ENCODE data around the gene KRT35.

KRT35 gene

DNA sequence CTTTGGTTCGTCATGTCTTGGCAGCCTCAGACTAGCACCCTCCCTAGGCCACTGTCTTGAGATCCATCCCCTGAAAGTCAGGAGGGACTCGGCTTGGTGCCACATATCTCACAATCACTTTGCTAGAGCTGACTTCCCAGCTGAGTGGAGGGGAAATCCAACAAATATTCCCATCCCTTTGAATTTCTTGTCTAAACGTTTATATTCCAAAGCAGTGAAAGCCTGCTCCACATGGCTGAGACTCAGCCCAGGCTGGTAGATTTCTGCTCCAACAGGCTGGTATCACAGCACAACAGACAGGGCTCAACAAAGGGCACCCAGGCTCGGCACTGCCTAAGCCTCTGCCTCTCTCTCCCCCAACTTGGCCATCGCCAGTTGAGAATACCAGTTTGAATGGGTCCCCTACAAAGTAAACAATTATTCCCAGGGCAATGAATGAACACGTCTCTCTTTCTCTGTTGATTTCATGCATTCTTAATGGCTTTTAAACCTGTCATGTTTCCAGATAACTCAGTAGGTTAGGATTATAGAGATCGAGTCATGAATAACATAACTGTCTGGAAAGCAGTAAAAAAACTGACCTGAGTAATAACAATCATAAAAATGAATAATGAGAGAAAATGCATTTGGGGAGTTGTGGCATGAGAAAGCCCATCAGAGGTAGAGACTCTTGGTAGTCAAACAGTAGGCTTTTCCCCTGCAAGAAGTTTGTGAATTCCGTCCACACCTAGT lies 23.5 kb upstream of the KRT35 start (continued):
- TF ChIP-seq KLF9 (tag by site-specific recombination; IDR thresholded peaks at IDR 0.05; ENCODE audit: low read depth) (no peak), HOXC10 (CRISPR knock-in tag; IDR thresholded peaks at IDR 0.05) (no peak), GFI1B (tag by site-specific recombination; IDR thresholded peaks at IDR 0.05) (no peak), ZNF302 (tag by site-specific recombination; IDR thresholded peaks at IDR 0.05; ENCODE audit: low read depth) (no peak), ZNF514 (tag by site-specific recombination; IDR thresholded peaks at IDR 0.05) (no peak), ZNF423 (tag by site-specific recombination; IDR thresholded peaks at IDR 0.05) (0 out of 2 replicates have a peak, but pooled peaks have one; percentile 42), ZNF555 (tag by site-specific recombination; conservative IDR thresholded peaks at IDR 0.05) (no peak), ZSCAN23 (tag by site-specific recombination; IDR thresholded peaks at IDR 0.05) (no peak), ZNF138 (tag by site-specific recombination; IDR thresholded peaks at IDR 0.05; ENCODE audit: borderline replicate concordance) (no peak), ZNF707 (tag by site-specific recombination; IDR thresholded peaks at IDR 0.05) (no peak), ZNF37A (tag by site-specific recombination; IDR thresholded peaks at IDR 0.05) (no peak), ZNF175 (tag by site-specific recombination; IDR thresholded peaks at IDR 0.05) (no peak), ZFP69B (tag by site-specific recombination; IDR thresholded peaks at IDR 0.05) (peak; percentile 45; the same call in 1 of the 2 replicates), EGR2 (tag by site-specific recombination; IDR thresholded peaks at IDR 0.05; ENCODE audit: low read depth) (no peak)
- TF ChIP-seq, protein P1, sequence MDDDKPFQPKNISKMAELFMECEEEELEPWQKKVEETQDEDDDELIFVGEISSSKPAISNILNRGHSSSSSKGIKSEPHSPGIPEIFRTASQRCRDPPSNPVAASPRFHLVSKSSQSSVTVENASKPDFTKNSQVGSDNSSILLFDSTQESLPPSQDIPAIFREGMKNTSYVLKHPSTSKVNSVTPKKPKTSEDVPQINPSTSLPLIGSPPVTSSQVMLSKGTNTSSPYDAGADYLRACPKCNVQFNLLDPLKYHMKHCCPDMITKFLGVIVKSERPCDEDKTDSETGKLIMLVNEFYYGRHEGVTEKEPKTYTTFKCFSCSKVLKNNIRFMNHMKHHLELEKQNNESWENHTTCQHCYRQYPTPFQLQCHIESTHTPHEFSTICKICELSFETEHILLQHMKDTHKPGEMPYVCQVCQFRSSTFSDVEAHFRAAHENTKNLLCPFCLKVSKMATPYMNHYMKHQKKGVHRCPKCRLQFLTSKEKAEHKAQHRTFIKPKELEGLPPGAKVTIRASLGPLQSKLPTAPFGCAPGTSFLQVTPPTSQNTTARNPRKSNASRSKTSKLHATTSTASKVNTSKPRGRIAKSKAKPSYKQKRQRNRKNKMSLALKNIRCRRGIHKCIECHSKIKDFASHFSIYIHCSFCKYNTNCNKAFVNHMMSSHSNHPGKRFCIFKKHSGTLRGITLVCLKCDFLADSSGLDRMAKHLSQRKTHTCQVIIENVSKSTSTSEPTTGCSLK (tag by site-specific recombination; IDR thresholded peaks at IDR 0.05): no peak
- TF ChIP-seq, protein P2, sequence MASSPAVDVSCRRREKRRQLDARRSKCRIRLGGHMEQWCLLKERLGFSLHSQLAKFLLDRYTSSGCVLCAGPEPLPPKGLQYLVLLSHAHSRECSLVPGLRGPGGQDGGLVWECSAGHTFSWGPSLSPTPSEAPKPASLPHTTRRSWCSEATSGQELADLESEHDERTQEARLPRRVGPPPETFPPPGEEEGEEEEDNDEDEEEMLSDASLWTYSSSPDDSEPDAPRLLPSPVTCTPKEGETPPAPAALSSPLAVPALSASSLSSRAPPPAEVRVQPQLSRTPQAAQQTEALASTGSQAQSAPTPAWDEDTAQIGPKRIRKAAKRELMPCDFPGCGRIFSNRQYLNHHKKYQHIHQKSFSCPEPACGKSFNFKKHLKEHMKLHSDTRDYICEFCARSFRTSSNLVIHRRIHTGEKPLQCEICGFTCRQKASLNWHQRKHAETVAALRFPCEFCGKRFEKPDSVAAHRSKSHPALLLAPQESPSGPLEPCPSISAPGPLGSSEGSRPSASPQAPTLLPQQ (tag by site-specific recombination; IDR thresholded peaks at IDR 0.05): 0 out of 2 replicates have a peak, but pooled peaks have one; percentile 16
- TF ChIP-seq, protein P3, sequence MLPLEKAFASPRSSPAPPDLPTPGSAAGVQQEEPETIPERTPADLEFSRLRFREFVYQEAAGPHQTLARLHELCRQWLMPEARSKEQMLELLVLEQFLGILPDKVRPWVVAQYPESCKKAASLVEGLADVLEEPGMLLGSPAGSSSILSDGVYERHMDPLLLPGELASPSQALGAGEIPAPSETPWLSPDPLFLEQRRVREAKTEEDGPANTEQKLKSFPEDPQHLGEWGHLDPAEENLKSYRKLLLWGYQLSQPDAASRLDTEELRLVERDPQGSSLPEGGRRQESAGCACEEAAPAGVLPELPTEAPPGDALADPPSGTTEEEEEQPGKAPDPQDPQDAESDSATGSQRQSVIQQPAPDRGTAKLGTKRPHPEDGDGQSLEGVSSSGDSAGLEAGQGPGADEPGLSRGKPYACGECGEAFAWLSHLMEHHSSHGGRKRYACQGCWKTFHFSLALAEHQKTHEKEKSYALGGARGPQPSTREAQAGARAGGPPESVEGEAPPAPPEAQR (tag by site-specific recombination; IDR thresholded peaks at IDR 0.05): no peak
- TF ChIP-seq, protein P4, sequence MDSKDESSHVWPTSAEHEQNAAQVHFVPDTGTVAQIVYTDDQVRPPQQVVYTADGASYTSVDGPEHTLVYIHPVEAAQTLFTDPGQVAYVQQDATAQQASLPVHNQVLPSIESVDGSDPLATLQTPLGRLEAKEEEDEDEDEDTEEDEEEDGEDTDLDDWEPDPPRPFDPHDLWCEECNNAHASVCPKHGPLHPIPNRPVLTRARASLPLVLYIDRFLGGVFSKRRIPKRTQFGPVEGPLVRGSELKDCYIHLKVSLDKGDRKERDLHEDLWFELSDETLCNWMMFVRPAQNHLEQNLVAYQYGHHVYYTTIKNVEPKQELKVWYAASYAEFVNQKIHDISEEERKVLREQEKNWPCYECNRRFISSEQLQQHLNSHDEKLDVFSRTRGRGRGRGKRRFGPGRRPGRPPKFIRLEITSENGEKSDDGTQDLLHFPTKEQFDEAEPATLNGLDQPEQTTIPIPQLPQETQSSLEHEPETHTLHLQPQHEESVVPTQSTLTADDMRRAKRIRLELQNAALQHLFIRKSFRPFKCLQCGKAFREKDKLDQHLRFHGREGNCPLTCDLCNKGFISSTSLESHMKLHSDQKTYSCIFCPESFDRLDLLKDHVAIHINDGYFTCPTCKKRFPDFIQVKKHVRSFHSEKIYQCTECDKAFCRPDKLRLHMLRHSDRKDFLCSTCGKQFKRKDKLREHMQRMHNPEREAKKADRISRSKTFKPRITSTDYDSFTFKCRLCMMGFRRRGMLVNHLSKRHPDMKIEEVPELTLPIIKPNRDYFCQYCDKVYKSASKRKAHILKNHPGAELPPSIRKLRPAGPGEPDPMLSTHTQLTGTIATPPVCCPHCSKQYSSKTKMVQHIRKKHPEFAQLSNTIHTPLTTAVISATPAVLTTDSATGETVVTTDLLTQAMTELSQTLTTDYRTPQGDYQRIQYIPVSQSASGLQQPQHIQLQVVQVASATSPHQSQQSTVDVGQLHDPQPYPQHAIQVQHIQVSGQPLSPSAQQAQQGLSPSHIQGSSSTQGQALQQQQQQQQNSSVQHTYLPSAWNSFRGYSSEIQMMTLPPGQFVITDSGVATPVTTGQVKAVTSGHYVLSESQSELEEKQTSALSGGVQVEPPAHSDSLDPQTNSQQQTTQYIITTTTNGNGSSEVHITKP (tag by site-specific recombination; IDR thresholded peaks at IDR 0.05): peak; percentile 16; the same call in 1 of the 2 replicates
- TF ChIP-seq, protein P5, sequence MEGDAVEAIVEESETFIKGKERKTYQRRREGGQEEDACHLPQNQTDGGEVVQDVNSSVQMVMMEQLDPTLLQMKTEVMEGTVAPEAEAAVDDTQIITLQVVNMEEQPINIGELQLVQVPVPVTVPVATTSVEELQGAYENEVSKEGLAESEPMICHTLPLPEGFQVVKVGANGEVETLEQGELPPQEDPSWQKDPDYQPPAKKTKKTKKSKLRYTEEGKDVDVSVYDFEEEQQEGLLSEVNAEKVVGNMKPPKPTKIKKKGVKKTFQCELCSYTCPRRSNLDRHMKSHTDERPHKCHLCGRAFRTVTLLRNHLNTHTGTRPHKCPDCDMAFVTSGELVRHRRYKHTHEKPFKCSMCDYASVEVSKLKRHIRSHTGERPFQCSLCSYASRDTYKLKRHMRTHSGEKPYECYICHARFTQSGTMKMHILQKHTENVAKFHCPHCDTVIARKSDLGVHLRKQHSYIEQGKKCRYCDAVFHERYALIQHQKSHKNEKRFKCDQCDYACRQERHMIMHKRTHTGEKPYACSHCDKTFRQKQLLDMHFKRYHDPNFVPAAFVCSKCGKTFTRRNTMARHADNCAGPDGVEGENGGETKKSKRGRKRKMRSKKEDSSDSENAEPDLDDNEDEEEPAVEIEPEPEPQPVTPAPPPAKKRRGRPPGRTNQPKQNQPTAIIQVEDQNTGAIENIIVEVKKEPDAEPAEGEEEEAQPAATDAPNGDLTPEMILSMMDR (tag by site-specific recombination; IDR thresholded peaks at IDR 0.05): no peak
- TF ChIP-seq, protein P6, sequence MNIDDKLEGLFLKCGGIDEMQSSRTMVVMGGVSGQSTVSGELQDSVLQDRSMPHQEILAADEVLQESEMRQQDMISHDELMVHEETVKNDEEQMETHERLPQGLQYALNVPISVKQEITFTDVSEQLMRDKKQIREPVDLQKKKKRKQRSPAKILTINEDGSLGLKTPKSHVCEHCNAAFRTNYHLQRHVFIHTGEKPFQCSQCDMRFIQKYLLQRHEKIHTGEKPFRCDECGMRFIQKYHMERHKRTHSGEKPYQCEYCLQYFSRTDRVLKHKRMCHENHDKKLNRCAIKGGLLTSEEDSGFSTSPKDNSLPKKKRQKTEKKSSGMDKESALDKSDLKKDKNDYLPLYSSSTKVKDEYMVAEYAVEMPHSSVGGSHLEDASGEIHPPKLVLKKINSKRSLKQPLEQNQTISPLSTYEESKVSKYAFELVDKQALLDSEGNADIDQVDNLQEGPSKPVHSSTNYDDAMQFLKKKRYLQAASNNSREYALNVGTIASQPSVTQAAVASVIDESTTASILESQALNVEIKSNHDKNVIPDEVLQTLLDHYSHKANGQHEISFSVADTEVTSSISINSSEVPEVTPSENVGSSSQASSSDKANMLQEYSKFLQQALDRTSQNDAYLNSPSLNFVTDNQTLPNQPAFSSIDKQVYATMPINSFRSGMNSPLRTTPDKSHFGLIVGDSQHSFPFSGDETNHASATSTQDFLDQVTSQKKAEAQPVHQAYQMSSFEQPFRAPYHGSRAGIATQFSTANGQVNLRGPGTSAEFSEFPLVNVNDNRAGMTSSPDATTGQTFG (tag by site-specific recombination; IDR thresholded peaks at IDR 0.05; ENCODE audit: borderline replicate concordance): no peak
- TF ChIP-seq, protein P7, sequence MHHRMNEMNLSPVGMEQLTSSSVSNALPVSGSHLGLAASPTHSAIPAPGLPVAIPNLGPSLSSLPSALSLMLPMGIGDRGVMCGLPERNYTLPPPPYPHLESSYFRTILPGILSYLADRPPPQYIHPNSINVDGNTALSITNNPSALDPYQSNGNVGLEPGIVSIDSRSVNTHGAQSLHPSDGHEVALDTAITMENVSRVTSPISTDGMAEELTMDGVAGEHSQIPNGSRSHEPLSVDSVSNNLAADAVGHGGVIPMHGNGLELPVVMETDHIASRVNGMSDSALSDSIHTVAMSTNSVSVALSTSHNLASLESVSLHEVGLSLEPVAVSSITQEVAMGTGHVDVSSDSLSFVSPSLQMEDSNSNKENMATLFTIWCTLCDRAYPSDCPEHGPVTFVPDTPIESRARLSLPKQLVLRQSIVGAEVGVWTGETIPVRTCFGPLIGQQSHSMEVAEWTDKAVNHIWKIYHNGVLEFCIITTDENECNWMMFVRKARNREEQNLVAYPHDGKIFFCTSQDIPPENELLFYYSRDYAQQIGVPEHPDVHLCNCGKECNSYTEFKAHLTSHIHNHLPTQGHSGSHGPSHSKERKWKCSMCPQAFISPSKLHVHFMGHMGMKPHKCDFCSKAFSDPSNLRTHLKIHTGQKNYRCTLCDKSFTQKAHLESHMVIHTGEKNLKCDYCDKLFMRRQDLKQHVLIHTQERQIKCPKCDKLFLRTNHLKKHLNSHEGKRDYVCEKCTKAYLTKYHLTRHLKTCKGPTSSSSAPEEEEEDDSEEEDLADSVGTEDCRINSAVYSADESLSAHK (tag by site-specific recombination; IDR thresholded peaks at IDR 0.05): 0 out of 2 replicates have a peak, but pooled peaks have one; percentile 13
